Mesenchymal stem cell (in vitro differentiated cells and primary cell): ENCODE measurements around the gene AQP3.

Source experiments
- DNase-seq: peaks from one replicate; pipeline ENCODE4 v3.0.0-alpha.2; 2013
- H2AFZ ChIP-seq: one replicate; pipeline ENCODE4 v1.6.1; 2013; ENCODE audit warnings: low read depth, mild to moderate bottlenecking, control low read depth, inconsistent platforms, low read length, moderate library complexity
- H2AK5ac ChIP-seq: 2 replicates; pipeline ENCODE4 v1.6.1; 2013; ENCODE audit warnings: low read length, moderate library complexity, mild to moderate bottlenecking, inconsistent platforms; ENCODE audit not compliant: severe bottlenecking
- H2BK120ac ChIP-seq: one replicate; pipeline ENCODE4 v1.6.1; 2013; ENCODE audit warnings: low read depth, mild to moderate bottlenecking, inconsistent platforms, low read length, moderate library complexity
- H2BK12ac ChIP-seq, 2 experiments: one replicate each; pipeline ENCODE4 v1.6.1; 2013; ENCODE audit warnings: inconsistent platforms in 2 of 2, low read length in 2 of 2, mild to moderate bottlenecking in 2 of 2, moderate library complexity in 2 of 2, control low read depth in 1 of 2
- H2BK15ac ChIP-seq: one replicate; pipeline ENCODE4 v1.6.1; 2013; ENCODE audit warnings: mild to moderate bottlenecking, low read depth, inconsistent platforms; ENCODE audit not compliant: poor library complexity, severe bottlenecking
- H2BK5ac ChIP-seq: 2 replicates; pipeline ENCODE4 v1.6.1; 2013; ENCODE audit warnings: low read depth, mild to moderate bottlenecking, low read length, control low read depth, inconsistent platforms; ENCODE audit not compliant: poor library complexity, severe bottlenecking
- H3K14ac ChIP-seq, 2 experiments: one replicate each; pipeline ENCODE4 v1.6.1; 2013; ENCODE audit warnings: inconsistent platforms in 2 of 2, low read length in 2 of 2, control low read depth in 1 of 2, mild to moderate bottlenecking in 1 of 2, moderate library complexity in 1 of 2
- H3K18ac ChIP-seq, 2 experiments: one replicate each; pipeline ENCODE4 v1.6.1; 2013; ENCODE audit warnings: inconsistent platforms in 2 of 2, low read length in 2 of 2, control low read depth in 1 of 2, low read depth in 1 of 2, mild to moderate bottlenecking in 1 of 2
- H3K23ac ChIP-seq, 2 experiments: one replicate each; pipeline ENCODE4 v1.6.1; 2013; ENCODE audit warnings: inconsistent platforms in 2 of 2, low read length in 2 of 2, mild to moderate bottlenecking in 2 of 2, moderate library complexity in 2 of 2, control low read depth in 1 of 2
- H3K27ac ChIP-seq: 2 replicates; pipeline ENCODE4 v1.5.1; 2013; ENCODE audit warnings: mild to moderate bottlenecking, moderate library complexity, low read length, control low read depth, inconsistent platforms; ENCODE audit not compliant: poor library complexity, severe bottlenecking
- H3K27me3 ChIP-seq, 2 experiments: 2 replicates each; pipeline versions ENCODE4 v1.6.1 to v1.7.0; 2013; ENCODE audit warnings: low read length in 2 of 2, mild to moderate bottlenecking in 2 of 2, moderate library complexity in 2 of 2, control low read depth in 1 of 2, inconsistent platforms in 1 of 2; ENCODE audit not compliant: control insufficient read depth in 1 of 2, insufficient read depth in 1 of 2
- H3K36me3 ChIP-seq, 2 experiments: 2 replicates each; pipeline versions ENCODE4 v1.6.1 to v1.7.0; 2013; ENCODE audit warnings: low read length in 2 of 2, control low read depth in 1 of 2, inconsistent platforms in 1 of 2, low read depth in 1 of 2, mild to moderate bottlenecking in 1 of 2; ENCODE audit not compliant: insufficient read depth in 2 of 2, control insufficient read depth in 1 of 2
- H3K4ac ChIP-seq, 2 experiments: one replicate each; pipeline ENCODE4 v1.6.1; 2013; ENCODE audit warnings: inconsistent platforms in 2 of 2, low read length in 2 of 2, mild to moderate bottlenecking in 2 of 2, moderate library complexity in 2 of 2, control low read depth in 1 of 2, low read depth in 1 of 2
- H3K4me1 ChIP-seq: 2 replicates; pipeline ENCODE4 v1.6.1; 2013; ENCODE audit warnings: low read depth, low read length, control low read depth; ENCODE audit not compliant: control insufficient read depth, insufficient read depth
- H3K4me2 ChIP-seq: 2 replicates; pipeline ENCODE4 v1.6.1; 2013; ENCODE audit warnings: low read length, mild to moderate bottlenecking, inconsistent platforms; ENCODE audit not compliant: poor library complexity, severe bottlenecking
- H3K4me3 ChIP-seq, 2 experiments: 2 replicates each; pipeline versions ENCODE4 v1.5.1 to v1.7.0; 2013; ENCODE audit warnings: low read length in 2 of 2, mild to moderate bottlenecking in 2 of 2, control low read depth in 1 of 2, low read depth in 1 of 2; ENCODE audit not compliant: insufficient read depth in 1 of 2
- H3K79me1 ChIP-seq: replicated peaks from 2 replicates; pipeline ENCODE4 v1.6.1; 2013; ENCODE audit warnings: mild to moderate bottlenecking, control low read depth, low read length, inconsistent platforms; ENCODE audit not compliant: poor library complexity, severe bottlenecking
- H3K9ac ChIP-seq: 2 replicates; pipeline ENCODE4 v1.7.0; 2013; ENCODE audit warnings: mild to moderate bottlenecking, low read length, moderate library complexity
- H3K9me3 ChIP-seq: 2 replicates; pipeline ENCODE4 v1.7.0; 2013; ENCODE audit warnings: mild to moderate bottlenecking, low read length; ENCODE audit not compliant: control insufficient read depth
- H4K8ac ChIP-seq: one replicate; pipeline ENCODE4 v1.6.1; 2013; ENCODE audit warnings: inconsistent platforms, mild to moderate bottlenecking, low read length, moderate library complexity
- H4K91ac ChIP-seq: one replicate; pipeline ENCODE4 v1.6.1; 2013; ENCODE audit warnings: mild to moderate bottlenecking, low read length, inconsistent platforms
- WGBS: methylation state at CpG from one replicate; pipeline ENCODE4 v1.1.7; 2013; ENCODE audit warnings: mixed read lengths; 5-methylcytosine and 5-hydroxymethylcytosine counted together

Gene AQP3

DNA sequence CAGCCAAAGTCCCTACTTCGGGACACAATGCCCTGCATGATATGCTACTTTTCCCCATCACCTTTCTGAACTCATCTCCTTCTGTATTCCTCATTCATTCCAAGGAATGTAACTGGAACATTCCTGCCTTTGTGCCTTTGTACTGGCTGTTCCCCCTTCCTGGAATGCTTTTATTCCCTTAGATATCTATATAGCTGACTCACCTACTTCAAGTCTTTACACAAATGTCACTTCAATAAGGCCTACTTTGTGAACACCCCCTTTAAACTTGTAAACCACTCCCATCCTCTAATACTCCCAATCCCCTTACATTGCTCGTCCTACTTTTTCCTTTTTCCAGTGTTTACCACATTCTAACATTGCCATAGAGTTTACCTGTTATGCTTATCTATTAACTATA lies 24.0 kb upstream of the AQP3 start:
- Histone ChIP-seq H2AFZ (no peak overlapping the region), H3K79me1 (peaks cover 31% of the 10 kb centered on the region), H4K91ac (no peak overlapping the region), H3K27me3 (no peaks in the 10 kb centered on the region), H2AK5ac (no peak overlapping the region), H3K14ac (no peak overlapping the region), H3K4me2 (no peak overlapping the region), H2BK5ac (no peak overlapping the region), H2BK120ac (no peak overlapping the region), H3K9ac (peak overlapping the region; percentile 95), H3K27ac (no peak overlapping the region), H2BK15ac (no peak overlapping the region), H3K18ac (no peak overlapping the region), H3K9me3 (no peaks in the 10 kb centered on the region), H3K4ac (no peak overlapping the region), H3K4me3 (no peak overlapping the region), H3K36me3 (peaks cover 44 to 56% of the 10 kb centered on the region in 2 experiments), H4K8ac (no peak overlapping the region), H2BK12ac (no peak overlapping the region), H3K4me1 (peaks cover 12% of the 10 kb centered on the region), H3K23ac (no peak overlapping the region)
- no peak for DNase-seq
- 94% methylated on average over 2 of the region's 2 CpGs for WGBS

DNA sequence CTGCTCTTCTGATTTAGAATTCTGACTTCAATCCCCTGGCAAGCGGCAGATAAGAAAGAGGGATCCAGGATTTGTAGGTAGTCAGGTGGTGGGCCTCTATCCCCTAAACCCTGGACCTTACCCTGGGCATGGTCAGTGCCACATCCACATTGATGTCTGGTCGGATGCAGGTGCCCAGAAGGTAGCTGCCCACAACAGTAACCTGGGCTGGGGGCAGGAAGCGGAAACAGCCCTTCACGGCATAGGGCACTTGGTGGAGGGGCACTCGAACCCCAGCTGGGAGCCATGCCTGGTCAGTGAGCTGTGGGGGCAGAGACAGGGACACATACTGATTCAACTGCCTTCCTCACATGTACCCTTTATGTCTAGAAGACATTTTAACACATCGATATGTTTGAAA lies 22.5 kb upstream of the AQP3 start:
- H3K79me1 ChIP-seq, result peaks cover 42% of the 10 kb centered on the region
- no peak overlapping the region for H2BK12ac ChIP-seq
- peaks cover 59 to 70% of the 10 kb centered on the region in 2 experiments for H3K36me3 ChIP-seq
- H3K18ac ChIP-seq, result no peak overlapping the region
- no peak overlapping the region for H3K9ac ChIP-seq
- peaks cover 12% of the 10 kb centered on the region for H3K4me1 ChIP-seq
- no peak overlapping the region for H2AFZ ChIP-seq
- 95% methylated on average over 6 of the region's 6 CpGs for WGBS
- H3K4ac ChIP-seq, result no peak overlapping the region
- no peak overlapping the region for H3K14ac ChIP-seq
- no peak overlapping the region for H2BK15ac ChIP-seq
- no peaks in the 10 kb centered on the region for H3K9me3 ChIP-seq
- no peak overlapping the region for H4K91ac ChIP-seq
- H2BK120ac ChIP-seq, result no peak overlapping the region
- no peak overlapping the region for H2BK5ac ChIP-seq
- DNase-seq, result no peak
- H3K27ac ChIP-seq, result no peak overlapping the region
- H3K4me3 ChIP-seq, result no peak overlapping the region
- no peak overlapping the region for H4K8ac ChIP-seq
- H3K27me3 ChIP-seq, result no peaks in the 10 kb centered on the region
- no peak overlapping the region for H3K23ac ChIP-seq
- H2AK5ac ChIP-seq, result no peak overlapping the region
- H3K4me2 ChIP-seq, result no peak overlapping the region

DNA sequence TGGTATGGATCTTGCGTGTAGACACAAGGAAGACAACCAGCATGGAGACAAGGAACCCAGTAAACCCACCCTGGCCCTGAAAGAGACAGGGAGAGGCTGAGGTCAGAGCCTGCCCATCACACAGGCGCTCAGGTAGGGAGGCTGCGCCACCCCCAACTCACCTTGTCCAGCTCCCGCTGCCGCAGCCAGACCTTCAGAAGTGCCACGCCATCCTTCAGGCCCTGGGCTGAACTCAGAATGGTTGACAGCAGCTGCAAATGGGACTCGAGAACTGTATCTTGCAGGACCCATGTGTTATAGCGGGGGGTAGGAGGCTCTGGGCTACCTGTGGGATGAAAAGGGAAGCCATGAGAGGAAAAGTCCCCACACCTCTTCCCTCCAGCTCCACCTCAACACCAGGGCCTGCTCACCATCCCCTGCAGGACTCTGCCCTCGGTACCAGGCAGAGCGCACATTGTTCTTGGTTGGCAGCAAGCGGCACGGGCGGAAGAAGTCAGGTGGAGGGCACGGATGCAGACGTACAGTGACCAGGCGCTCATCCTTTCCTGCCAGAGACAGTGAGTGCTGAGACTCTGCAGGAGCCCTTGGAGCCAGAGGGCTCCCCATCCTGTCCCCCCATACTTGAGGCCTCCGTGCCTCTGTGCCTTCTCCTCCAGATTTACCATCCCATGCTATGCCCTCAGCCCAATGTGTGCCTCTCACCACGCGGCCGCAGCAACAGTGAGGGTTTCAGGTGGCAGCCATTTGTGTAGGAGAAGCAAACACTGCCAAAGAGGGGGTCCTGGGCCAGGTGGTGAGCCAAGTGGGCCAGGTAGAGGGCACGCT lies 21.6 kb upstream of the AQP3 start:
- no peak overlapping the region for H3K4me2 ChIP-seq
- H3K14ac ChIP-seq, result no peak overlapping the region
- no peak overlapping the region for H2BK15ac ChIP-seq
- H2BK12ac ChIP-seq, result no peak overlapping the region
- H4K91ac ChIP-seq, result no peak overlapping the region
- H3K23ac ChIP-seq, result no peak overlapping the region
- H3K9me3 ChIP-seq, result no peaks in the 10 kb centered on the region
- H3K79me1 ChIP-seq, result peaks cover 42% of the 10 kb centered on the region
- no peak for DNase-seq
- no peak overlapping the region for H2AK5ac ChIP-seq
- no peak overlapping the region for H3K9ac ChIP-seq
- no peak overlapping the region for H3K18ac ChIP-seq
- H2BK5ac ChIP-seq, result no peak overlapping the region
- WGBS, result 99% methylated on average over 19 of the region's 21 CpGs
- no peak overlapping the region for H2BK120ac ChIP-seq
- H3K27ac ChIP-seq, result no peak overlapping the region
- no peak overlapping the region for H4K8ac ChIP-seq
- no peak overlapping the region for H3K4me3 ChIP-seq
- H3K27me3 ChIP-seq, result no peaks in the 10 kb centered on the region
- H2AFZ ChIP-seq, result no peak overlapping the region
- H3K4me1 ChIP-seq, result peaks cover 10% of the 10 kb centered on the region
- peaks cover 68 to 79% of the 10 kb centered on the region in 2 experiments for H3K36me3 ChIP-seq
- H3K4ac ChIP-seq, result no peak overlapping the region

DNA sequence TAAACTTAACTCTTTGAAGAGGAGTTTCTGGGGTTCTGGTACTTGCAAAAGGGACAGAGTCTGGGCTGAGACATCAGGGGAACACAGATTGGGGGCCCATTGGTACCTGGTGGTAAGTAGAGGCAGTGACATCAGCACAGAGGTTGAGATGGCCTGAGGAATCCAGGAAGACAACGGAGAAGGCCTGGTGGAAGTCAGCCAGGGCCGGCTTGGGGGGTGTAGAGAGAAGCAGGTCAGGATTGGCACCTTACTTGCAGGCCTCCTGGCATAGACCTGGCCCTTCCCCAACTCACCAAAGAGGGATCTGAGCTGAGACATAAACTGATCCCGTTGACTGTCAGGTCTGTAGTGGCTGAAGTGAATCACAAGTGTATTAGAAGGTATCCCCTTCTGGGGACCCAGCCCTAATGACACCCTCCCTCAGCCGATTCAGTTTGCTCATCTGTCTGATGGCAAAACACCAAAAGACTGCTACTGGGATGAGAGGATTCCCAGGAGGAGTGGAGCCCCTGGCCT lies 20.9 kb upstream of the AQP3 start:
- H2BK5ac ChIP-seq, result no peak overlapping the region
- WGBS, result 100% methylated on average over 4 of the region's 4 CpGs
- H3K14ac ChIP-seq, result no peak overlapping the region
- no peak overlapping the region for H2BK120ac ChIP-seq
- peaks cover 43% of the 10 kb centered on the region for H3K79me1 ChIP-seq
- H3K9ac ChIP-seq, result no peak overlapping the region
- no peak overlapping the region for H3K4ac ChIP-seq
- H3K4me2 ChIP-seq, result no peak overlapping the region
- no peak overlapping the region for H2BK15ac ChIP-seq
- peaks cover 75 to 86% of the 10 kb centered on the region in 2 experiments for H3K36me3 ChIP-seq
- no peak overlapping the region for H2BK12ac ChIP-seq
- no peak overlapping the region for H3K18ac ChIP-seq
- no peak overlapping the region for H4K8ac ChIP-seq
- no peak overlapping the region for H4K91ac ChIP-seq
- H3K27ac ChIP-seq, result no peak overlapping the region
- no peak overlapping the region for H2AFZ ChIP-seq
- H3K23ac ChIP-seq, result no peak overlapping the region
- H2AK5ac ChIP-seq, result no peak overlapping the region
- H3K27me3 ChIP-seq, result no peaks in the 10 kb centered on the region
- no peak for DNase-seq
- H3K4me1 ChIP-seq, result peaks cover 10% of the 10 kb centered on the region
- H3K9me3 ChIP-seq, result no peaks in the 10 kb centered on the region
- H3K4me3 ChIP-seq, result no peak overlapping the region
